ENCODE data around the gene STAP2.

The STAP2 gene

GRCh38 chr19:4338441-4339355, at the start of gene STAP2:
Gene STAP2, minus strand, starts transcription at chr19:4338827. Its CDS starts 74 bp downstream, at chr19:4338753.
- TF ChIP-seq CTCF (IDR thresholded peaks at IDR 0.05; ENCODE audit: low read depth, low read length), result no peak
- H3K4me3 ChIP-seq (ENCODE audit: low read depth, low read length), result peak within 1 kb of the TSS; percentile 35

- peak; percentile 36; the same call in 1 of the 2 replicates for TF ChIP-seq CTCF (IDR thresholded peaks at IDR 0.05; ENCODE audit: low read depth, low read length)
These were observed 47.6 kb upstream of the STAP2 start for GRCh38 chr19:4386041-4386782.

GRCh38 chr19:4385291-4386040, 46.8 kb upstream of the STAP2 start:
- no peak for TF ChIP-seq CTCF (IDR thresholded peaks at IDR 0.05; ENCODE audit: low read depth, low read length)
- H3K4me3 ChIP-seq (ENCODE audit: low read depth, low read length), result no peak overlapping the region

More at GRCh38 chr19:4386041-4386782, 47.6 kb upstream of the STAP2 start:
- H3K4me3 ChIP-seq (ENCODE audit: low read depth, low read length), result no peak overlapping the region

GRCh38 chr19:4380254-4380727, 41.7 kb upstream of the STAP2 start:
- no peak for TF ChIP-seq CTCF (IDR thresholded peaks at IDR 0.05; ENCODE audit: low read depth, low read length)
- H3K4me3 ChIP-seq (ENCODE audit: low read depth, low read length), result no peak overlapping the region

- no peak for TF ChIP-seq CTCF (IDR thresholded peaks at IDR 0.05; ENCODE audit: low read depth, low read length)
- H3K4me3 ChIP-seq (ENCODE audit: low read depth, low read length), result no peak overlapping the region
These were observed 41.0 kb upstream of the STAP2 start for GRCh38 chr19:4379383-4380253.

- no peak for TF ChIP-seq CTCF (IDR thresholded peaks at IDR 0.05; ENCODE audit: low read depth, low read length)
- H3K4me3 ChIP-seq (ENCODE audit: low read depth, low read length), result no peak overlapping the region
These were observed 40.3 kb upstream of the STAP2 start for GRCh38 chr19:4378886-4379285.

Data from WI38 (cell line).